GM12875 (cell line): ENCODE data around the gene MYCL.

Experiments
- H3K4me3 ChIP-seq: one replicate; pipeline ENCODE4 v1.5.1; 2011; ENCODE audit warnings: low read depth, low read length, control low read depth
- CTCF ChIP-seq: IDR thresholded peaks from 2 replicates; pipeline ENCODE4 v1.5.1; 2011; ENCODE audit warnings: low read depth, mild to moderate bottlenecking, control low read depth, inconsistent platforms, low read length, moderate library complexity, borderline replicate concordance; ENCODE audit not compliant: insufficient read depth

MYCL gene

GRCh38 chr1:39850606-39851216, 51.0 kb downstream of the MYCL start:
- no peak for TF ChIP-seq CTCF
- H3K4me3 ChIP-seq: no peak overlapping the region

GRCh38 chr1:39849203-39849602, 52.5 kb downstream of the MYCL start:
- H3K4me3 ChIP-seq: no peak overlapping the region
- no peak for TF ChIP-seq CTCF

GRCh38 chr1:39847940-39848339, 53.8 kb downstream of the MYCL start:
- TF ChIP-seq CTCF: no peak
- no peak overlapping the region for H3K4me3 ChIP-seq

- TF ChIP-seq CTCF: no peak
- no peak overlapping the region for H3K4me3 ChIP-seq
These were observed 54.9 kb downstream of the MYCL start for GRCh38 chr1:39846796-39847195.

- no peak overlapping the region for H3K4me3 ChIP-seq
- TF ChIP-seq CTCF: no peak
These were observed 55.8 kb downstream of the MYCL start for GRCh38 chr1:39845569-39846566.
